ENCODE data around the gene RELN.

- no peak for TF ChIP-seq CTCF (IDR thresholded peaks at IDR 0.05)
- no peak for TF ChIP-seq POLR2A (IDR thresholded peaks at IDR 0.05)
These were observed 484.8 kb downstream of the RELN start for GRCh38 chr7:103504505-103505135.
